ENCODE results near the gene HMCN1. TPM values are rescaled to one million over a fixed set of nuclear protein-coding genes. Genes with fewer than 3 reads are reported as not detected.
A peak's percentile ranks its signal among the peaks of the same experiment; 100 is the strongest.

Gene HMCN1
- 0.85 TPM for total RNA-seq
- polyA plus RNA-seq = 0.50 TPM
- long read RNA-seq, donor 1 = 0 reads
- long read RNA-seq, donor 2 = 0 reads
- long read RNA-seq, donor 3 = 0 reads
- long read RNA-seq, donor 4 = 0 reads
- long read RNA-seq, donor 5 = 0 reads
- long read RNA-seq, donor 6 = 0 reads
- long read RNA-seq, donor 7 = 0 reads
- long read RNA-seq, donor 8 = 0 reads
- long read RNA-seq, donor 9 = 0 reads
- long read RNA-seq, donor 10 = 0 reads

DNA sequence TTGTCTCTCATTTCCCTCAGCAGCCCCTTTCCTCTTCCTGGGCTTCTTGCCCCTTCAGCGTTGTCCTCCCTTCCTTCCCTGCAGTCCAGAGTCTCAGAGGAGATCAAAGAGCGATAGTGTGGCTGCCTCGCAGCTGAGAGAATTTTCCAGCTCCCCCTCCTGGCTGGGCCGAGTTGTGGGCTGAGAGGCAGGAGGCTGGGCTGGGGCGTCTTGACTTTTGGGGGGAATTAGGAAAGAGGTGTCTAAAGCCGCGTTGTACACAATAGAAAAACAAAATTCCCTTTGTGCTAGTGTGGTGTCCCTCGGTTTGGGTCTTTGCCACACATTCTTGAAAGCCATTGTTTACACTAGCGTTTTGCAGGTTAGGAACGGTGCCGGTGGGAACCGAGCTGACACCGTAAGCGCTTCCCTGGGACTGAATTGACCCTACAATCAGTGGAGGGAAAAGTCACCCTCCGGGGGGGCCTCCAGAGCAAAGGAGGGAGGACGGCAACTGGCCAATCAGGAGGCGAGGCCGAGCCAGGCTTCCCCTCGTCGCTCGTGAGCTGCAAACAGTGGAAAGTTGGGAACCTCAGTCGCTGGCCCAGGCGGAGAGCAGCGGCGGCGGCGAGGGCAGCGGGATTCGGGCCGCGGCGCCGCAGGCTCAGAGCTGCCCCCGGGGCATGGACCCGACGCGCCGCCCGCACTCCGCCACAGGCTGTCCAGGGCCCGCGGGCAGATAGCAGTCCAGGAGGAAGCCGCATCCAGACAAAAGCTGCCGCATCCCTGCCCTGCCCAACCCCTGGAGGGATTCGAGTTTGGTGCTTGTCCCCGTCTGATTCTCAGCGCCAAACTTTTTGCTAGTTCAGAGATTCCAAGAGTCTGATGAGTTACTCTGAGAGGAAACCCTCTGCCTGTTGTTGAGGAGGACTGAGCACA, at the start of gene HMCN1:
Gene HMCN1 (plus strand): TSS at position 574 of the 918 bp plus-strand sequence. CDS start 389 bp downstream, outside the sequence.
- WGBS = 2% methylated on average over 47 of the region's 47 CpGs
- peaks cover 31 to 37% of the 10 kb centered on the region in 2 donors for H3K27me3 ChIP-seq (ENCODE audit: control insufficient read depth in 2 of 2, insufficient read depth in 1 of 2, low read length in 1 of 2)
- H3K4me3 ChIP-seq (ENCODE audit: low read length in 2 of 2) = peak within 1 kb of the TSS in 1 of 2 donors; percentile 32
- no peaks in the 10 kb centered on the region for H3K9me3 ChIP-seq (ENCODE audit: control insufficient read depth in 2 of 2, insufficient read depth in 1 of 2, low read length in 1 of 2)
- H3K36me3 ChIP-seq (ENCODE audit: control insufficient read depth in 2 of 2, insufficient read depth in 2 of 2, low read length in 1 of 2) = no peaks in the 10 kb centered on the region
- H3K27ac ChIP-seq (ENCODE audit: low read depth in 1 of 2, low read length in 1 of 2) = no peak within 1 kb of the TSS
- H3K4me1 ChIP-seq (ENCODE audit: control insufficient read depth in 2 of 2, insufficient read depth in 2 of 2, low read length in 2 of 2) = no peaks in the 10 kb centered on the region
- peak in 2 of 9 donors; percentile 7 to 12 for DNase-seq (ENCODE audit: low read depth in 6 of 9, low spot score in 9 of 9)

DNA sequence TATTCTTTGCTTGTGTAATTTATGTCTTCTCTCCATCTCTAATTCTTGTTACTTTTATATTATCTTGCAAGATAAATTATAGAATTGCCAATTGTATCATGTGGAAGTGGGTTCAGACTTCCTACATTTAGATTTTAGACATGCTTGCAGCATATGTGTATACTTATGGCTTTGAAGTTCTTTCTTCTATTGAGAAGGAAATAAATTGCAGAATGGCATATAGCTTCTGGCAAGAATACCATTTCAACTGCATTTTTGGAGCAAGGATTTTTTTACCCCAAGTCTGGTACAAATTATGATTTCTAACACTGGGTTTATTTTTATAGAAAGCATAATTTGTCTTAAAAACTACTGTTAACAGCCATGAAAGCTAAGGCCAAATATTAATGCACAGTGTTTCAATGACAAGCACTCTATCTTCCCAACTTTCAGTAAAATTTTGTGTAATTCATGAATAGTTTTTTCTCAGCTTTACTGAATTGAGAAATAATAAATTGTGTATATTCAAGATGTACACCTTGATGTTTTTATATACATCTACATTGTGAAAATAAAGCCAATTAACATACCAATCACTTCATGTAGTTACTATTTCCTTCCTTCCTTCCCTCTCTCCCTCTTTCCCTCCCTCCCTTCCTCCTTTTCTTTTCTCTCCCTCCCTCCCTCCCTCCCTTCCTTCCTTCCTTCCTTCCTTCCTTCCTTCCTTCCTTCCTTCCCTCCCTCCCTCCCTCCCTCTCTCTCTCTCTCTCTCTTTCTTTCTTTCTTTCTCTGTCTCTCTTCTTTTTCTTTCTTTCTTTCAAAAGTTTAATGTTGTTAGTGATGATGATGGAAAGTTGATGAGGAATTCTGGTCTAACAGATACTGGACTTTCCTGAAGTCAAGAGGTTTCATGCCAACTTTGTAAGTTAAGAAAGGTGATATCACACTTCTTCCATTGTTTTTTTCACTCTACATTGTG, 47.1 kb upstream of the HMCN1 start:
- no peak overlapping the region for H3K27ac ChIP-seq (ENCODE audit: low read depth in 1 of 2, low read length in 1 of 2)
- no peaks in the 10 kb centered on the region for H3K36me3 ChIP-seq (ENCODE audit: control insufficient read depth in 2 of 2, insufficient read depth in 2 of 2, low read length in 1 of 2)
- H3K27me3 ChIP-seq (ENCODE audit: control insufficient read depth in 2 of 2, insufficient read depth in 1 of 2, low read length in 1 of 2) = no peaks in the 10 kb centered on the region
- no peak overlapping the region for H3K4me3 ChIP-seq (ENCODE audit: low read length in 2 of 2)
- no peaks in the 10 kb centered on the region for H3K9me3 ChIP-seq (ENCODE audit: control insufficient read depth in 2 of 2, insufficient read depth in 1 of 2, low read length in 1 of 2)
- DNase-seq (ENCODE audit: low read depth in 6 of 9, low spot score in 9 of 9) = no peak
- H3K4me1 ChIP-seq (ENCODE audit: control insufficient read depth in 2 of 2, insufficient read depth in 2 of 2, low read length in 2 of 2) = no peaks in the 10 kb centered on the region

DNA sequence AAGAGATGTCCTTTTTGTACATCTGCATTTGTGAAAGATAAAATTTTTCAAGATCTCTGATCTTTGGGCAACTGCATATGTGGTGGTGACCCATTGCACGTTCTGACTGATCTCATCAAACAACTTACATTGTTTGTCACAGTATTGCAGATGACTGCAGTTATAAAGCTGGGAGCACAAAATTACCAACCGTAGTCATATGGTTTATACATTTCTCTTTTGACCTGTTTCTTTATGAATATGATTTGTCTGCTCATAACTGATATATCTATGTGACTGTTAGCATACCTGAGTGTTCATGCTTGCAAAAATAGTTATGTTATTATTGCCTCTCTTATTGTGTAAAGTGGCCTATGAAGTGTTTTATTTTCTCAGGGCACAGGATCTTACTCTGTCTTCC, 43.7 kb upstream of the HMCN1 start:
- Histone ChIP-seq H3K27ac (ENCODE audit: low read depth in 1 of 2, low read length in 1 of 2) (no peak overlapping the region), H3K27me3 (ENCODE audit: control insufficient read depth in 2 of 2, insufficient read depth in 1 of 2, low read length in 1 of 2) (no peaks in the 10 kb centered on the region), H3K36me3 (ENCODE audit: control insufficient read depth in 2 of 2, insufficient read depth in 2 of 2, low read length in 1 of 2) (no peaks in the 10 kb centered on the region), H3K4me1 (ENCODE audit: control insufficient read depth in 2 of 2, insufficient read depth in 2 of 2, low read length in 2 of 2) (peaks cover 4 to 11% of the 10 kb centered on the region in 2 donors), H3K9me3 (ENCODE audit: control insufficient read depth in 2 of 2, insufficient read depth in 1 of 2, low read length in 1 of 2) (no peaks in the 10 kb centered on the region), H3K4me3 (ENCODE audit: low read length in 2 of 2) (no peak overlapping the region)
- no peak for DNase-seq (ENCODE audit: low read depth in 6 of 9, low spot score in 9 of 9)
- WGBS = 94% methylated on average over 2 of the region's 2 CpGs

DNA sequence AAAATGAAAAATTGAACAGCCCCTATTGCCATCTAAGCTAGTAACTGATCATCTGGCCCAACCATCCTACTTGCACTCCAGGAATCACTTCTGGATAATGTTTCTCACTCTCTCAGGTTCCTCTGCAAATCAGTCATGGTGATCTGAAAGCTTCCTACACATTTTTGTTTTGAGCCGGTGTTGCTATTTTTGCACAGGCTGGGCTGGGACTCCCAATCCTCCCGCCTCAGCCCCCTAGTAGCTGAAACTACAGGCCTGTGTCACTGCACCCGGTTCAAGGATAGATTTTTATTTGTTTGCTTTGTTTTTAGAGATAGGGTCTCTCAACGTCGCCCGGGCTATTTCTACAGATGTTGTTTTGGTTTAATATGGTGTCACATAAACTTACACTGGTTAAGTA, 40.5 kb upstream of the HMCN1 start:
- Histone ChIP-seq H3K4me1 (ENCODE audit: control insufficient read depth in 2 of 2, insufficient read depth in 2 of 2, low read length in 2 of 2) (peaks cover 4 to 11% of the 10 kb centered on the region in 2 donors), H3K27me3 (ENCODE audit: control insufficient read depth in 2 of 2, insufficient read depth in 1 of 2, low read length in 1 of 2) (no peaks in the 10 kb centered on the region), H3K4me3 (ENCODE audit: low read length in 2 of 2) (peak overlapping the region; percentile 2 to 28), H3K9me3 (ENCODE audit: control insufficient read depth in 2 of 2, insufficient read depth in 1 of 2, low read length in 1 of 2) (no peaks in the 10 kb centered on the region), H3K36me3 (ENCODE audit: control insufficient read depth in 2 of 2, insufficient read depth in 2 of 2, low read length in 1 of 2) (no peaks in the 10 kb centered on the region), H3K27ac (ENCODE audit: low read depth in 1 of 2, low read length in 1 of 2) (peak overlapping the region in 1 of 2 donors; percentile 21)
- no peak for DNase-seq (ENCODE audit: low read depth in 6 of 9, low spot score in 9 of 9)
- WGBS = 64% methylated on average over 6 of the region's 6 CpGs

DNA sequence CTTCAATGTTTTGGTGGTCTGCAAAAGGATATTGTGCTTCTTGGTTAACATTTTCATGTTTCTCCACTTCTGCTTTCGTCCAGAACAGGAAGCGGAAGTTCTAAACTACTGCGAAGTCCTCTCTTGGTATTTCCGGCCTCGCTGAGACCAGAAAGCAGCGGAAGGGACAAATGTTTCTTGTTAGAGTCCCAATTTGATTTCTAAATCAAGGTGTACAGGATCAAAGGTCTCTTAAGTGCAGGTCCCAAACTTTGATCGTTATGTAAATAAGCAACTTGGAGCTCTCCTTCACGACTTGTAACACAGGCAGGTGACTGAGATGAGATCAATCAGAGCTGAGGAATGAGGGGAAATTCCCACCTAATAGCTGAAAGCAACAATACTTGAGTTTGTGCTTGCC, 40.1 kb upstream of the HMCN1 start:
- Histone ChIP-seq H3K4me3 (ENCODE audit: low read length in 2 of 2) (peak overlapping the region; percentile 2 to 28), H3K36me3 (ENCODE audit: control insufficient read depth in 2 of 2, insufficient read depth in 2 of 2, low read length in 1 of 2) (no peaks in the 10 kb centered on the region), H3K27ac (ENCODE audit: low read depth in 1 of 2, low read length in 1 of 2) (peak overlapping the region in 1 of 2 donors; percentile 58), H3K9me3 (ENCODE audit: control insufficient read depth in 2 of 2, insufficient read depth in 1 of 2, low read length in 1 of 2) (no peaks in the 10 kb centered on the region), H3K27me3 (ENCODE audit: control insufficient read depth in 2 of 2, insufficient read depth in 1 of 2, low read length in 1 of 2) (no peaks in the 10 kb centered on the region), H3K4me1 (ENCODE audit: control insufficient read depth in 2 of 2, insufficient read depth in 2 of 2, low read length in 2 of 2) (peaks cover 4 to 11% of the 10 kb centered on the region in 2 donors)
- 16% methylated on average over 8 of the region's 8 CpGs for WGBS
- DNase-seq (ENCODE audit: low read depth in 6 of 9, low spot score in 9 of 9) = peak in 3 of 9 donors; percentile 19 to 66 (median 45)

DNA sequence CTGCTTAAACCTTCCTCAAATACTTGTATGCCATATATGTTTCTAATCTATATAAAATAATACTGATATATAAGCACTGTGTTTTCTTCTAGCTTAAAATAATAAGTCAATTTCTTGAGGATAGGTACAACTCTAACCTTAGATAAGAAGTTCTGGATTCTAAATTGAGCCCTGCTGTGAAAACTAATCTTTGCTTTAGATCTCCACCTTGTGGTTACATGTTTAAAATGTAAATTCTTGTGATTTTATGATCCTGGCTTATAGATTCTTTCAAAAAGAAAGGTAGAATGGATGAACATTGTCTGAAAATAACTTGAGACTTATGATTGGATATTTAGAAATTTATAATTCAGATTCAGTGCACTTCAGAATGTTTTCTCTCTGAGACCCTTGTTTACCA, 38.9 kb upstream of the HMCN1 start:
- no peaks in the 10 kb centered on the region for H3K27me3 ChIP-seq (ENCODE audit: control insufficient read depth in 2 of 2, insufficient read depth in 1 of 2, low read length in 1 of 2)
- peaks cover 4 to 11% of the 10 kb centered on the region in 2 donors for H3K4me1 ChIP-seq (ENCODE audit: control insufficient read depth in 2 of 2, insufficient read depth in 2 of 2, low read length in 2 of 2)
- H3K9me3 ChIP-seq (ENCODE audit: control insufficient read depth in 2 of 2, insufficient read depth in 1 of 2, low read length in 1 of 2) = no peaks in the 10 kb centered on the region
- no peak overlapping the region for H3K4me3 ChIP-seq (ENCODE audit: low read length in 2 of 2)
- H3K36me3 ChIP-seq (ENCODE audit: control insufficient read depth in 2 of 2, insufficient read depth in 2 of 2, low read length in 1 of 2) = no peaks in the 10 kb centered on the region
- peak in 1 of 9 donors; percentile 42 for DNase-seq (ENCODE audit: low read depth in 6 of 9, low spot score in 9 of 9)
- H3K27ac ChIP-seq (ENCODE audit: low read depth in 1 of 2, low read length in 1 of 2) = no peak overlapping the region

DNA sequence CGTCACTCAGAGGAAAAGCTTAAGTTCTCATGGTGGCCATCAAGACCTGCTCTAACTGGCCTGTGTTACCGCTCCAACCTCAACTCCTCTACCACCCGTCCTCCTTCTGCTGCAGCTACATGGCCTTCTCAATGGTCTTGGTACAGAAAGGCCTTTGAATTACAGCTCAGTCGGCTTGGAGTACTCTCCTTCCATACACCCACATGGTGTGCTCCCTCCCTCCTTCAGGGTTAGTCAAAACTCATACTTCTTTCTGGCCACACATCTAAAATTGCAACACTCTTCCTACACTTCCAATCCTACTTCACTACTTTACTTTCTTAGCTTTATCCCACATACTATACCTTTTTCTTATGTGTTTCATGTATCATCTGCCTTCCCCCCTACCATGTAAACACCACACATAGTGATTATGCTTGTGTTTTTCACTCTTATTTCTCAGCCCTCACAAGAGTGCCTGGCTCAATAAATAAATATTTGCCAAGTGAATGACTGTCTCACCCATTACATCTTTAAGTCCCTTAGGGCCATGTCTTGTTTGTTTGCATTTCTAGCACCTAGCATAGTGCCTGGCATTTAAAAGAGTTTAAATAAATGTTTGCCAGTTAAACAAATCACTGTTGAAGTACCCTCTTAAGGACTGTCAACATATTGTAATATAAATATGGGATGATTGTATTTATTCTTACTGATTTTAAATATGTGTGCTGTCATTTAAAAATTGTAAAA, 37.6 kb upstream of the HMCN1 start:
- Histone ChIP-seq H3K36me3 (ENCODE audit: control insufficient read depth in 2 of 2, insufficient read depth in 2 of 2, low read length in 1 of 2) (no peaks in the 10 kb centered on the region), H3K4me1 (ENCODE audit: control insufficient read depth in 2 of 2, insufficient read depth in 2 of 2, low read length in 2 of 2) (peaks cover 4 to 11% of the 10 kb centered on the region in 2 donors), H3K4me3 (ENCODE audit: low read length in 2 of 2) (no peak overlapping the region), H3K27ac (ENCODE audit: low read depth in 1 of 2, low read length in 1 of 2) (no peak overlapping the region), H3K27me3 (ENCODE audit: control insufficient read depth in 2 of 2, insufficient read depth in 1 of 2, low read length in 1 of 2) (no peaks in the 10 kb centered on the region), H3K9me3 (ENCODE audit: control insufficient read depth in 2 of 2, insufficient read depth in 1 of 2, low read length in 1 of 2) (no peaks in the 10 kb centered on the region)
- WGBS = 95% methylated on average over 4 of the region's 4 CpGs
- no peak for DNase-seq (ENCODE audit: low read depth in 6 of 9, low spot score in 9 of 9)

DNA sequence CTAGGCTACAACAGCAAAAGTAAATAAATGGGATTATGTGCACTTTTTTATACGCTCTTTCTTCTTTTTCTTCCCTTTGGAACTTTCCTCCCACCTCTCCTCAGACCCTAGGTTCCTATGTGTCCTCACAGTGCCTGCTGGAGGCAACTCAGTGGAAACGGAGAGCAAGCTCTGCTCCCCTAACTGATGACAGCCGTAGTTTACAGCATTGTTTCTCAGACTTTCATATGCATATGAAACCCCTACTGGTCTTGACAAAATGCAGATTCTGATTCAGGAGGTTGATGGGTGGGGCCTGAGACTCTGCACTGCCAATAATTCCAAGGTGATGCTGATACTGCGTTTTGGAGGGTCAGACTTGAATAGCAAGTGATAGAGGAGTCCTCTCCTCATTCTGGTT, 34.3 kb upstream of the HMCN1 start:
- no peak overlapping the region for H3K27ac ChIP-seq (ENCODE audit: low read depth in 1 of 2, low read length in 1 of 2)
- no peaks in the 10 kb centered on the region for H3K4me1 ChIP-seq (ENCODE audit: control insufficient read depth in 2 of 2, insufficient read depth in 2 of 2, low read length in 2 of 2)
- no peaks in the 10 kb centered on the region for H3K36me3 ChIP-seq (ENCODE audit: control insufficient read depth in 2 of 2, insufficient read depth in 2 of 2, low read length in 1 of 2)
- no peak for DNase-seq (ENCODE audit: low read depth in 6 of 9, low spot score in 9 of 9)
- H3K9me3 ChIP-seq (ENCODE audit: control insufficient read depth in 2 of 2, insufficient read depth in 1 of 2, low read length in 1 of 2) = no peaks in the 10 kb centered on the region
- H3K27me3 ChIP-seq (ENCODE audit: control insufficient read depth in 2 of 2, insufficient read depth in 1 of 2, low read length in 1 of 2) = no peaks in the 10 kb centered on the region
- H3K4me3 ChIP-seq (ENCODE audit: low read length in 2 of 2) = no peak overlapping the region
- WGBS = 95% methylated on average over 4 of the region's 4 CpGs
